Muscle layer of duodenum (tissue), 2 donors: ENCODE measurements around the gene PAQR5.

Experiments
- H3K27ac ChIP-seq: one replicate; pipeline ENCODE4 v1.7.0; 2013; ENCODE audit warnings: mild to moderate bottlenecking, low read length
- H3K27me3 ChIP-seq: one replicate; pipeline ENCODE4 v1.7.0; 2013; ENCODE audit warnings: low read depth, mild to moderate bottlenecking, control low read depth, low read length
- H3K36me3 ChIP-seq, 2 donors: one replicate each; pipeline ENCODE4 v1.7.0; 2013; ENCODE audit warnings: low read length in 2 of 2, control low read depth in 1 of 2, mild to moderate bottlenecking in 1 of 2; ENCODE audit not compliant: insufficient read depth in 2 of 2, control insufficient read depth in 1 of 2
- H3K4me1 ChIP-seq, 2 donors: one replicate each; pipeline ENCODE4 v1.7.0; 2013; ENCODE audit warnings: low read length in 2 of 2, mild to moderate bottlenecking in 2 of 2, control low read depth in 1 of 2, moderate library complexity in 1 of 2; ENCODE audit not compliant: insufficient read depth in 2 of 2, control insufficient read depth in 1 of 2
- H3K4me3 ChIP-seq, 2 donors: one replicate each; pipeline ENCODE4 v1.7.0; 2013; ENCODE audit warnings: low read length in 2 of 2, low read depth in 1 of 2, mild to moderate bottlenecking in 1 of 2
- H3K9me3 ChIP-seq, 2 donors: one replicate each; pipeline ENCODE4 v1.7.0; 2013; ENCODE audit warnings: low read length in 2 of 2, control low read depth in 1 of 2, mild to moderate bottlenecking in 1 of 2; ENCODE audit not compliant: control insufficient read depth in 1 of 2
- donor health status: healthy.

Gene PAQR5

GRCh38 chr15:69415381-69415780 lies 116.7 kb downstream of the PAQR5 start:
- H3K9me3 ChIP-seq = no peaks in the 10 kb centered on the region
- no peaks in the 10 kb centered on the region for H3K36me3 ChIP-seq
- H3K27me3 ChIP-seq = no peaks in the 10 kb centered on the region
- no peak overlapping the region for H3K27ac ChIP-seq
- no peaks in the 10 kb centered on the region for H3K4me1 ChIP-seq
- H3K4me3 ChIP-seq = no peak overlapping the region

DNA sequence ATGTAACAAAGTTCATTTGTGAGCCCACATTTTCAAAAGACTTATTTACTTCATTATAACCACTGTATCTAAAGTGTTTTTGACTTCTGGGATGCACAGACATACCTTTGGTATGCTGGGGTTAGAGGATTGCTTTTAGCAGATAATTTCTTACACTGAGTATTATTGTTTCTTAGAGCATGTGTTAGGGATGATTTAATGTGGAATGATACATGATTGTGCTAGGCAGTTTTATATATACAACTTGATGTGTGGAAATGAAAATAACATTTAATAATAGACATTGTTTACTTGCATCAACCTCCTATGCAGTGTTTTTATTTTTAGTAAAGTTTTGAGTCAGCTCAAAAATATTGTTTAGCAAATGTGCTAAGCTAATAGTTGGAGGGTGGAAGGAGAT lies 118.9 kb downstream of the PAQR5 start:
- Histone ChIP-seq H3K4me1 (no peaks in the 10 kb centered on the region), H3K36me3 (no peaks in the 10 kb centered on the region), H3K27ac (no peak overlapping the region), H3K4me3 (no peak overlapping the region), H3K27me3 (no peaks in the 10 kb centered on the region), H3K9me3 (no peaks in the 10 kb centered on the region)

DNA sequence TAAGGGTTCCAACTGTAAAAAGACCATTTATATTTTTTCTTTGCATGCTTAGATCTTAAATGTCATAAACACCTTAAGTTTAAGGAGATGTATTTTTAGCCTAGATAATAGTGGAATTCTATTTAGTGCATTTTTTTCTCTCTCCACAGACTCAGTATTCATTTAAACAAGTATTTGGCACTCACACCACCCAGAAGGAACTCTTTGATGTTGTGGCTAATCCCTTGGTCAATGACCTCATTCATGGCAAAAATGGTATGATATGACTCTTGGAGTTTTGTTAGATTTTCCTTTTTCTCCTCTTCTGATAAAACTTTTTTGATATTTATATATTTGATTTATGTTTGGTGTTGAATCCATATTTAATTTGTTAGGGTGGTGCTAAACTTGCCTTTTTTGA lies 122.8 kb downstream of the PAQR5 start:
- H3K27me3 ChIP-seq = no peaks in the 10 kb centered on the region
- H3K4me3 ChIP-seq = no peak overlapping the region
- no peaks in the 10 kb centered on the region for H3K4me1 ChIP-seq
- H3K36me3 ChIP-seq = no peaks in the 10 kb centered on the region
- no peaks in the 10 kb centered on the region for H3K9me3 ChIP-seq
- no peak overlapping the region for H3K27ac ChIP-seq

GRCh38 chr15:69422336-69422895 lies 123.7 kb downstream of the PAQR5 start:
- no peaks in the 10 kb centered on the region for H3K36me3 ChIP-seq
- no peaks in the 10 kb centered on the region for H3K4me1 ChIP-seq
- H3K9me3 ChIP-seq = no peaks in the 10 kb centered on the region
- no peaks in the 10 kb centered on the region for H3K27me3 ChIP-seq
- no peak overlapping the region for H3K27ac ChIP-seq
- H3K4me3 ChIP-seq = no peak overlapping the region

DNA sequence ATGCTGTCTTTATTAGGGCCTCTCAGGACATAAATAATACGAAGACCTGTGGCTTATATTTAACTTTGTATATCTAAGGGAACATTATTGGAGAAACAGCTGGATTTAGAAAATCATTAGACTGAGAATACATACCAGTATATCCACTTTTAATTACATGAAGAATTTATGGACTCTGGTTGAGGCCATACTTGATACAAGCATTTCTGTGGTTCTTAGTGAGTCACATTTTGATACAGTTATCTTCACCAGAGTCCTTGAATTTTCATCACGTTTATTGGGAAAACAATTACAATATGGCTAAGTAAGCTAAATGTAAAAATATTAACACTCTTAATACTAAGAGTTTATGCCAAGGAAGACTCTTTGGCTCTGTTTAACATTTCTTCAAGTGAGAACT lies 125.3 kb downstream of the PAQR5 start:
- Histone ChIP-seq H3K27me3 (no peaks in the 10 kb centered on the region), H3K9me3 (no peaks in the 10 kb centered on the region), H3K4me3 (no peak overlapping the region), H3K4me1 (no peaks in the 10 kb centered on the region), H3K27ac (no peak overlapping the region), H3K36me3 (no peaks in the 10 kb centered on the region)

DNA sequence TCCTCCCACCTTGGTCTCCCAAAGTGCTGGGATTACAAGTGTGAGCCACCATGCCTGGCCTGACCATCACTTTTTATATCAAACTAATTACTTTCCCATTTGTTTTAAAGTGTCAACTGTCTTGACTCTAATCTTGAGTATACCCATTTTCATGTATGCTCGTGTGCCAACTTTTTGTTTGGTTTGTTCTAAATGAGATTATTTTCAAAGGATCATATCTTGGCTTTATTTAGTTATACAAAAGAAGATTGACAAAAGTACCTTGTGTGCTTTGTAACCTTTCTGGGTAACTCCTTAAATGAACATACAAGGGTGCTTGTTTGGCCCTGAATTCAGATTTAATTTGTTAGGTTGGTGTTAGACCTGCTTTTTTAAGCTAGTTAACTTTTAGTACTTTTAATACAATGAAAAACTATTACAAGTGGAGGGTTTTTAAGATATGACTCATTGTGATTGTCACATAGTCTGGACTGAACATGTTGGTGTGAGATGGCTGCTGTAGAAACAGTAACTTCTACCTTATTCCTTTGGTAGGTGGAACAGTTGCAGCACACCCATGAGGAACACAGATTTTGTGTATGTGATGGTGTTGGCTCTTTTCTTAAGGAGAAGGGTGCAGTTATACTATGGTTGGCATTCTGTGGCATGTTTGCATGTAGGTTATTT lies 126.2 kb downstream of the PAQR5 start:
- Histone ChIP-seq H3K36me3 (no peaks in the 10 kb centered on the region), H3K27ac (no peak overlapping the region)

GRCh38 chr15:69433831-69434230 lies 135.1 kb downstream of the PAQR5 start:
- no peaks in the 10 kb centered on the region for H3K9me3 ChIP-seq
- H3K4me1 ChIP-seq = no peaks in the 10 kb centered on the region
- no peaks in the 10 kb centered on the region for H3K36me3 ChIP-seq
- no peak overlapping the region for H3K4me3 ChIP-seq
- H3K27ac ChIP-seq = no peak overlapping the region
- no peaks in the 10 kb centered on the region for H3K27me3 ChIP-seq

More for the DNA sequence above, 126.2 kb downstream of the PAQR5 start:
- H3K9me3 ChIP-seq = no peaks in the 10 kb centered on the region
- no peaks in the 10 kb centered on the region for H3K4me1 ChIP-seq
- no peak overlapping the region for H3K4me3 ChIP-seq
- no peaks in the 10 kb centered on the region for H3K27me3 ChIP-seq

DNA sequence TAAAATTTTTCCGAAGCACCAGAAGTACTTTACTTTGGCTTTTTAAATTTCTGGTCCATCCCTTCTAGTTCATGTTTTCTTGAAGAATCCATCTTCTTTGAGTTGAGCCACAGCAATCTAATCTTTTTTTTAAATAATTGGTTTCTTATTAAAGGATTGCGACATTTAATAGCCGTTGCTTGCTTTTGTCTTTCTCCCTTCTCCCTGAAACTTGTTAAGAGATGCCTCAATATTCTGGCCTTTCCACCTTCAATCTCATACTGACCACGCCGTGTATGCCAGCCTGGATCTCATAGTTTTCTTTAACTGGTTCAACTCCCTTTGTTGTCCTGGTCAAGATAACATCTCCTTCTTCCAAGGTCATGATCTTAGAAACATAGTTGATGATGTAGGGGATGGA lies 135.5 kb downstream of the PAQR5 start:
- no peaks in the 10 kb centered on the region for H3K4me1 ChIP-seq
- H3K4me3 ChIP-seq = no peak overlapping the region
- no peaks in the 10 kb centered on the region for H3K9me3 ChIP-seq
- no peaks in the 10 kb centered on the region for H3K36me3 ChIP-seq
- H3K27me3 ChIP-seq = no peaks in the 10 kb centered on the region
- H3K27ac ChIP-seq = no peak overlapping the region

DNA sequence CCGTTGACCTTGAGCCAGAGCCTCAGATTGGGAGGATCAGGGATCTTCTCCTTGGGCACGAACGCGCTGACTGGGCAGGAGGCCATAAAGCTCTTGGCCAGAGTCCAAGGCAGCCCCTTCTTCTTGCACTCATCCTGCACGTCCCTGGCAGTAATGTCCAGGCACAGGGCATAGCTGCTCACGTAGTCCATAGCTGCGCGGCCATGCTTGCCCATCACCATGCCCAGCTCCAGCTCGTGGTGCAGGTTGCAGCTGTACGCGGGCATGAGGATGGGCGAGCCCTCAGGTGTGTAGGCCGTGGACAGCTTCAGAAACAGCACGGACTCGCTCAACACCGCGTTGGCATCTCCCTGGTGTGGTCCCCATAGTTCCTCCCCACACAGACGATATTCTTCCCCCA lies 136.0 kb downstream of the PAQR5 start:
- Histone ChIP-seq H3K4me3 (no peak overlapping the region), H3K36me3 (no peaks in the 10 kb centered on the region)

DNA sequence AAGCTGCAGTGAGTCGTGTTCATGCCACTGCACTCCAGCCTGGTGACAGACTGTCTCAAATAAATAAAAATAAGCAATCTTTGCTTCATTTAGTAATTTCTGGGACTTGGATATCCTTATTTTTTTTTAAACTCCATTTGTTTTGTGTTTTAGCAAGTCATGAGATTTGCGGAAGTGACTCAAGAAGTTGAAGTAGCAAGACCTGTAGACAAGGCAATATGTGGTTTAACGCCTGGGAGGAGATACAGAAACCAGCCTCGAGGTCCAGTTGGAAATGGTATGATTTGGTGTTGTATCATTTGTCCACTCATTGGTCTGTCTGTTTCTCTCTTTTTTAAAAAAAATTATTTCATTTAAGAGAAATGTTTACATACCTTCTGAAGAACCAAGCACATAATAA lies 137.3 kb downstream of the PAQR5 start:
- Histone ChIP-seq H3K9me3 (no peaks in the 10 kb centered on the region), H3K27ac (no peak overlapping the region), H3K4me1 (no peaks in the 10 kb centered on the region)

More for the DNA sequence above, 136.0 kb downstream of the PAQR5 start:
- Histone ChIP-seq H3K9me3 (no peaks in the 10 kb centered on the region), H3K4me1 (no peaks in the 10 kb centered on the region), H3K27me3 (no peaks in the 10 kb centered on the region), H3K27ac (no peak overlapping the region)

DNA sequence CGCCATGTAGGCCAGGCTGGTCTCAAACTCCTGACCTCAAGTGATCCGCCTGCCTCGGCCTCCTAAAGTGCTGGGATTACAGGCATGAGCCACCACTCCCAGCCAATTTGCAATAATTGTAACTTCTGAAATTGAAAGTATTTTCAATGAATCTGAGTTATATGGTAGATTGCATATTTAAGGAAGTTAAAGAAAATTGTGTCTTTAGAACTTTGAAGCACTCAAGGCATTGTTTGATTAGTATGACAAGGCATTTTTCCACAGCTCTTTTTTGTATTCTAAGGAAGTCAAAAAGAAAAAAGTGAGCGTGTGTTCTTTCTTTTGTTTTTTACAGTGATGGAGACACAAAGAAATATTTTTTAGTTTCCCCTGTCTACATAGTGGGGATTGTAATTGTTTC lies 138.2 kb downstream of the PAQR5 start:
- Histone ChIP-seq H3K4me1 (no peaks in the 10 kb centered on the region), H3K36me3 (no peaks in the 10 kb centered on the region)

More for the DNA sequence above, 137.3 kb downstream of the PAQR5 start:
- Histone ChIP-seq H3K27me3 (no peaks in the 10 kb centered on the region), H3K4me3 (no peak overlapping the region), H3K36me3 (no peaks in the 10 kb centered on the region)

GRCh38 chr15:69439623-69440022 lies 140.9 kb downstream of the PAQR5 start:
- Histone ChIP-seq H3K4me1 (no peaks in the 10 kb centered on the region), H3K27ac (no peak overlapping the region), H3K9me3 (no peaks in the 10 kb centered on the region), H3K27me3 (no peaks in the 10 kb centered on the region), H3K4me3 (no peak overlapping the region), H3K36me3 (no peaks in the 10 kb centered on the region)

More for the DNA sequence above, 138.2 kb downstream of the PAQR5 start:
- no peaks in the 10 kb centered on the region for H3K27me3 ChIP-seq
- no peak overlapping the region for H3K27ac ChIP-seq
- H3K9me3 ChIP-seq = no peaks in the 10 kb centered on the region
- no peak overlapping the region for H3K4me3 ChIP-seq
